ENCODE data around the gene RBKS.

- no peak for TF ChIP-seq EP300 (IDR thresholded peaks at IDR 0.05; ENCODE audit: low read depth)
- TF ChIP-seq, protein P1, sequence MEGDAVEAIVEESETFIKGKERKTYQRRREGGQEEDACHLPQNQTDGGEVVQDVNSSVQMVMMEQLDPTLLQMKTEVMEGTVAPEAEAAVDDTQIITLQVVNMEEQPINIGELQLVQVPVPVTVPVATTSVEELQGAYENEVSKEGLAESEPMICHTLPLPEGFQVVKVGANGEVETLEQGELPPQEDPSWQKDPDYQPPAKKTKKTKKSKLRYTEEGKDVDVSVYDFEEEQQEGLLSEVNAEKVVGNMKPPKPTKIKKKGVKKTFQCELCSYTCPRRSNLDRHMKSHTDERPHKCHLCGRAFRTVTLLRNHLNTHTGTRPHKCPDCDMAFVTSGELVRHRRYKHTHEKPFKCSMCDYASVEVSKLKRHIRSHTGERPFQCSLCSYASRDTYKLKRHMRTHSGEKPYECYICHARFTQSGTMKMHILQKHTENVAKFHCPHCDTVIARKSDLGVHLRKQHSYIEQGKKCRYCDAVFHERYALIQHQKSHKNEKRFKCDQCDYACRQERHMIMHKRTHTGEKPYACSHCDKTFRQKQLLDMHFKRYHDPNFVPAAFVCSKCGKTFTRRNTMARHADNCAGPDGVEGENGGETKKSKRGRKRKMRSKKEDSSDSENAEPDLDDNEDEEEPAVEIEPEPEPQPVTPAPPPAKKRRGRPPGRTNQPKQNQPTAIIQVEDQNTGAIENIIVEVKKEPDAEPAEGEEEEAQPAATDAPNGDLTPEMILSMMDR (IDR thresholded peaks at IDR 0.05), result no peak
- no peak for TF ChIP-seq POLR2AphosphoS5 (IDR thresholded peaks at IDR 0.05)
These were observed 5.0 kb downstream of the RBKS start for GRCh38 chr2:27885234-27885633.
